HEK293T (cell line): ENCODE data around the gene TFB2M.

Source experiments
- CTBP1 ChIP-seq: fragments of 450-650 bp; IDR thresholded peaks from 2 replicates; pipeline ENCODE4 v1.6.1; 2016; ENCODE audit warnings: borderline replicate concordance
- FOXK2 ChIP-seq: fragments of 450-650 bp; IDR thresholded peaks from 2 replicates; pipeline ENCODE4 v1.6.1; 2016; ENCODE audit warnings: mild to moderate bottlenecking
- FOXM1 ChIP-seq: fragments of 450-650 bp; IDR thresholded peaks from 2 replicates; pipeline ENCODE4 v1.6.1; 2017; ENCODE audit warnings: mild to moderate bottlenecking, borderline replicate concordance
- SUZ12 ChIP-seq: fragments of 450-650 bp; IDR thresholded peaks from 2 replicates; pipeline ENCODE4 v1.6.1; 2016; ENCODE audit warnings: mild to moderate bottlenecking
- TARDBP ChIP-seq: fragments of 450-650 bp; IDR thresholded peaks from 2 replicates; pipeline ENCODE4 v1.6.1; 2016
- ZNF384 ChIP-seq: fragments of 450-650 bp; IDR thresholded peaks from 2 replicates; pipeline ENCODE4 v1.6.1; 2016

DNA sequence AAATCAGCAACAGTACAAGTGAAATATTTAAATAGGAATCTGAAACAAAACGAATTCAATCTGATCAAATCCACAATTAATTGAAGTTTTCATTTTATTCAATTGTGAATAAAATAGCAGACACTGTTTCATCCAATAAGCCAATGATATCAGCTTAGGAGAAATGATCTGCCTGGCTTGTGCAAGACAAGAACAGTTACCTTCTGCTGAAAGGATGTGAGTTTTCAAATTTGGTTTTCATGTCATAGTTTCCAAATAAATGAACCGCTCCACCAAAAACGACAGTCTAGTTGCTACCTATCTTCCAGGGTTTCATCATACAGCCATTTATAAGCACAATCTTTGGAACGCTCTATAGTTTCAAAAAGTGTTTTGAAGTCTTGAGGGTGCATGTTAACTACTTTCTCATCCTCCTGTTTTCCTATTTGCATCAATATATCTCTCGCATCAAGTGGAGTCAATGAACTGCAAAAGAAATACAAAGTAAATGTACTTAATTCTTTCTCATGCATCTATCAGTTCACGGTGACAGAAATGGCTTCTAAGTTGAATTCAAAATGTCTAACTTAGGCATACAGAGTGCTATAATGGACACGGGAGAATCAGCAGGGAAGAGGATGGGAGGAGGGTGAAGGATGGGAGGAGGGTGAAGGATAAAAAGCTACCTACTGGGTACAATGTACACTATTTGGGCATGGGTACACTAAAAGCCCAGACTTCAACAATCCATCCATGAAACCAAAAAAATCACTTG lies 25.1 kb downstream of the TFB2M start:
- no peak for TF ChIP-seq TARDBP
- TF ChIP-seq FOXK2, result no peak
- no peak for TF ChIP-seq ZNF384
- TF ChIP-seq CTBP1, result no peak
- no peak for TF ChIP-seq FOXM1
- TF ChIP-seq SUZ12, result no peak
